Measurements from ENCODE around the gene ALS2CL.

ALS2CL gene

DNA sequence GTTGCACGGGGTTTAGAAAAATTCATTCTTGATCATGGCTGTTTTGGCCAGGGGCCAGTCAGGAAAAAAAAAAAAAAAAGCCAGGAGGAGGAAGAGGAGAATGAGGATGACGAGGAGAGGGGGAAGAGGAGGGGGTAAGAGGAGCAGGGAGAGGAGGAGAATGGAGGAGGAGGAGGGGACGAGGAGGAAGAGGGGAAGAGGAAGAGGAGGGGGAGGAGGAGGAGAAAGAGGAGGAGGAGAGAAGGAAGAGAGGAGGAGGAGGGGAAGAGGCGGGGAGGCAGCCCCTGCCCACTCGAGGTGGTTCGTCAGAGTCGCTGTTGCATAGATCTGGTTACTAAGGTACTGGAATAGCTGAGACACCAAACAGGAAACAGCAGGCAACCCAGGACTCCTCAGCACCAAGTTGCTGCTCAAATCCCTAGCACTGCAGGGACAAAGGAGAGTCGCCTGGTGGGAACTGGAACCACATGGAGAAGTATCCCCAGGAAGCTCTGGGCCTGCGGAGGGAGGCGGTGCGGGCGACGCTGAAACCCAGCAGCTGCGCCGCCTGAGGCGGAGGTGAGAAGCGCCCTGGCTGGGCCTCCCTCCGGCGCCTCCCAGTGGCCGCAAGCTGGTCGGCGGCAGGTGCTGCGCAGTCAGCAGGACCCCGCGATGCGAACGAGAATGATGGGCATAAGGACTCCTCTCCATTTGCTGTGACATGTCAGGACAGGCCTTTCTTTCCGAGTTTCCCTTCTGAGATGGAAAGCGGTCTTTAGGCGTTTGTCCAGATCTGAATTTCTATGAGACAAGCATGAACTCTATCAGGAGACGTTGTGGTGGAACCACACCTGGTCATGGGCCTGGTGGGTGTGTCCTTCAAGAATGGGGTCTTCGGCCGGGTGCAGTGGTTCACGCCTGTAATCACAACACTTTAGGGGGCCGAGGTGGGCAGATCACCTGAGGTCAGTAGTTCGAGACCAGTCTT lies 63.6 kb downstream of the ALS2CL start:
- DNase-seq: peak; percentile 84

- DNase-seq: no peak
Observed at GRCh38 chr3:46628901-46629369, 64.5 kb downstream of the ALS2CL start.

DNA sequence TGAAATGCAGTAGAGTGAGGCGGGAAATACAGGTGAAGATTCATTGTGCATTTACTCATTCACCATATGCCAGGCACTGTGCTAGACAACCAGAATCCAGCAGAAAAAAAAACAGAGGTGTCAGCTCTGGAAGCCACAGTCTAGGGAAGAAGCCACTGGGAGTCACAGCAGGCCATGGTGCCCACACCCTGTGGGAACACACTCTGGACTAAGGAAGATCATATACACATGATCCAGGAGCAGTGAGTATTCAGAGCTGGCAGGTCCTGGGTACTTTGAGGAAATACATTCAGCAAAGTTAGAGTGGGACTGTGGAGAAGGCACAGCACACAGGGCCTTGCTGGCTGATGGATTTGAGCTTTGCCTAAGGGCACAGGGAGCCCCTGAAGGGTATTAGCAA lies 66.4 kb downstream of the ALS2CL start:
- DNase-seq: no peak

GRCh38 chr3:46626039-46626438 lies 67.4 kb downstream of the ALS2CL start:
- DNase-seq: no peak

- no peak for DNase-seq
Observed at GRCh38 chr3:46624975-46625490, 68.4 kb downstream of the ALS2CL start.

DNA sequence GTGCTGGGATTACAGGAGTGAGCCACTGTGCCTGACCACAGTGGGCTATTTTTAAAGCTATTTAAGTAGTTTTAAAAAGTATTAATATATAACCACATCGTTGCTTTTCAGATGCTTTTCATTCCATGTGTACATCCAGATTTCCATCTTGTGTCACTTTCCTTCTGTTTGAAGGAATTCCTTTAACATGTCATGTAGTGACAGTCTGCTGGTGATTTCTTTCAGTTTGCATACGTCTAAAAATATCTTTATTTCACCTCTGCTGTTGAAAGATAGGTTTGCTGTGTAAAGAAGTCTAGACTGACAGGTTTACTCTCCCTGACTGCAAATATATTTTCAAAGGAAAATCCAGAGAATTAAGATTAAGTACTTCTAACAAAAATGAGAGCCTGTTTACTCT lies 68.9 kb downstream of the ALS2CL start:
- no peak for DNase-seq

DNA sequence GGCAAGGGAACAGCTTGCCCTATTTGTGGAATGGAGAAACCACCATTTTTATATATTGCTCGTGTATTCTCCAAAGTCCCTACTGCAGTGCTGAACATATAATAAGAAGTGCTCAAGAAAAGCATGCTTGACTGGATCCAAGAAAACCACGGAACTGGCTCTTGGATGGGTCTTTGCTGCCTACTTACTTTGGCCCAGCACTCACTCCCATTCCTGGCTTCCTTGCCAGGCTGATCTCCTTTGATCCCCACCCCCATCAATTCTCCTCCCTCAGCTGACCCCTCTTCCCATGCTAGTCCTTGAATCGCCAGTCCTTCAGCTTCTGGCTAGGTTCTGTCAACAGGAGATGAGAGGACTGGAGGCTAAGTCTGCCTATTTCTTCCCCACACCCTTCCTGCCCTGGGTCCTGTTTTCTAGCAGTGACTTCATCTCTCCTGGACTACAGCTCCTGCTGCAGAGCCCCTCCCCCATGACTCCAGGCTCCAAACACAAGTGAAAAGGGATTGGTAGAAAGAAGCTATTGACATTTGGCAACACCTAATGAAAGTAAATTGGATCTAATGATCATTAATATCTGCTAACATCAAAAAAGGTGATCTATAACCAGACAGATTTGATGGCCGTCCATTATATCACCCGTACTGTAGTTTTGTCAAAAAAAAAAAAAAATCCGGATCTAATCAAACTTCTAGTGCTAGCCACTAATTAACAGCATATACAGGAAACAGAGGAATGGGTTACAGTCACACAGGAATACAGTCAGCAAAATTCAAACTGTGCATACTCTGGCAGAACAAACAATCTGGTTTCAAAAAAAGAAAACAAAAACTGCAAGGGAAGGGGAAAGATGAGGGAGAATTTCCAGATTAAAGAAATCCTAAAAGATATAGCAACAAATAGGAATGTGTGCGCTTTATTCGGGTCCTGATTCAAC lies 73.4 kb downstream of the ALS2CL start:
- no peak for DNase-seq

Measured in activated T-cell treated with anti-CD3 and anti-CD28 coated beads, Interleukin-2, amount 50 U/mL, for 1 hour (primary cell).